NCI-H1694 (cell line): ENCODE measurements around the gene PLEKHO1.
"Not testable (repeated sequence)": the region's sequence is repeated elsewhere in the genome, so short reads cannot be mapped to it uniquely, and the experiment has no call there.

Experiments used
- DNase-seq: peaks from one replicate; lab custom pipeline; 2025; lab: John Stamatoyannopoulos, UW

Gene PLEKHO1

DNA sequence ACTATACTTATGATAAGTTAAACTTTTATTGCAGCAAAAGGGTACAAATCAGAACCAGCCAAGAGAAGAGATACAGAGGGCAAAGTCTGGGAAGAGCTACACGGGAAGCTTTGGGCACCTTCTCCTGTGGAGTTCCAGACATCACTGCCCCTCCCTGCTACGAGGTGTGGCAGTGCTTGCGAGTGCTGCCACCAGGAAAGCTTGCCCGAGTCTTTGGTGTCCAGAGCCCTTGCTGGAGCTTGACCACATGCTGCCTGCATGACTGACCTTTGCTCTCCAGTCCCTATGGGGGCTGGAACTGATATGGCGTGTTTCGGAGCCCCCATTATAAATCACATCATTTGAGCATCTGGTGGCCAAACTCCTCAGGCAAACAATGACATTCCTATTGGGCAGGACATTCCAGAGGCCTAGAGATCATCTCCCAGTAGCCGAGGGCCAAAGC lies 23.4 kb downstream of the PLEKHO1 start:
- no peak for DNase-seq

DNA sequence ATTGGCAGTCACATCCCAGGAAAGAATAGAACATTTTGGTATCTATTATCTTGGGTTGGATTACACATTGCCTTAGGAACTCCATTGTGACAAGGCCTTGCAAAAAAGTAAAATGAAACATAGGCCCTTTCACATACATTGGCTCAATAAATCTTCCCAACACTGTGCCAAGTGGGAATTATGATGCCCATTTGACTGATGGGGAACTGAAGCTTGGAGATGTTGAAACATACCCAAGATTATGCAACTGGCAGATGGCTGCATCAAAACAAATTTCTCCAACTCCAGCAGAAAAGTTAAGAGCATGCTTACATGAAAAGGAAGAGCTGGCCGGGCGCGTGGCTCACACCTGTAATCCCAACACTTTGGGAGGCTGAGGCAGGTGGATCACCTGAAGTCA lies 26.9 kb downstream of the PLEKHO1 start:
- no peak for DNase-seq

DNA sequence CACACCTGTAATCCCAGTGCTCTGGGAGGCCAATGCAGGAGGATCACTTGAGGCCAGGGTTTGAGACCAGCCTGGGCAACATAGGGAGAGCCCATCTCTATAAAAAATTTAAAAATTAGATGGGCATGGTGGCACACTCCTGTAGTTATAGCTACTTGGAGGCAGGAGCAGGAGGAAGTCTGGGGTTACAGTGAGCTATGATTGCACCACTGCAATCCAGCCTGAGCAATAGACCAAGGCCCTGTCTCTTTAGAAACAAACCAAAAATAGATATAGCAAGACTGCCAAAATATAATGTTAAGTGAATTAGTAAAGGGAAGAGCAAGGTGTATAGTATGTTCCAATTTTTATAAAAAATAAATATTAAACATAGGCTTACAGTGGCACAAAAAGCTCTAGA lies 28.8 kb downstream of the PLEKHO1 start:
- DNase-seq: no peak

DNA sequence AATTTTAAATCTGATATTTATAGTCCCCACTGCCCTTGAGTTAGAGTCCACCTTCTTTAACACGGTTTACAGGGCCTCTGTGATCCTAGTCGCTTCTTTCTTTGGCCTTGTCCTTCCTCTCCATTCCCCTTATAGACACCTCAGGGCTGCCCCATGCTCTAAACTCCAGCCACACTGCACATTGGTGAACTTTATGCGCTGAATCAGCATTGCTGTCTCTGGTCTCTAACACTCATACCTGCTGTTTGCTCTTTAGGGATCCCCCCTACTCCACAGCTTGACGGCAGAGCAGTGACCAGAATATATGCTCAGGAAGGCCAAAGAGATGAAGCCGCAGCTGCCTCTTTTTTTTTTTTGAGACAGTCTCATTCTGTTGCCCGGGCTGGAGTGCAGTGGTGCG lies 30.2 kb downstream of the PLEKHO1 start:
- no peak for DNase-seq

DNA sequence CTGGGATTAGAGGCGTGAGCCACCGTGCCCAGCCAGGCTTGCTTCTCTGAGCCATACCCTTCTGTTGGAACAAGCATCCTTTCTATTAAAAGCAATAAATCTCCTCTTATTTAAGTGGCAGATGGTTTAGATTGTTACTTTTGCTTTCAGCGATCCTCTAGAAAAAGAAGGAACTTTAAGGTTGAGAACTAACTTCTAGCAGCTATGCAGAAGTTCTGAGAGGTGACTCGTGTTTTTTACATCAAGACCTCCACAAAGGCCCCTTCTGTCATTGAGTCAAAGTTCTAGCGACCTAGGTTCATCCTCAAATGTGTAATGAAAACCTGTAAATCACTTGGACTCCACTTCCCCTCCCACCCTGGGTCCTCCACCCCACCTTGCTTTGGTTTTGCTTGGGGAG lies 30.8 kb downstream of the PLEKHO1 start:
- no peak for DNase-seq

DNA sequence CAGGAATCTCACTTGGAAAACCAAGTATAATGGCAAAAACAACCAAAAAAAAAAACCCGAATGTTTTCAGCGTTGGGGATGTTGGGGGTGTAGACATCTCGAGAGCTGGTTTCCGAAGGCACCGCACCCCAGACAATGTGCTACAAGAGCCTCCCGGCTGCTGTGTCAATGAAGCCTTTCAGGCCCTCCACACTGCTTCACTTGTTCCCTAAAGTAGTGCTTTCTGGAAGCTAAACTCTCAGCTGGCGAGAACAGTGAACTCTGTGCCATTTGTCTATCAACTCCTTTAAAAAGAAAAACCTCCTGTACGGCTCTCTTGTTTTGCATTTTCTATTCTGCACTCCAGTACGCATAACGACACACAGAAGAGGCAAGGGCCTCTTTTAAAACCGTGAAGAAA lies 32.5 kb downstream of the PLEKHO1 start:
- no peak for DNase-seq

DNA sequence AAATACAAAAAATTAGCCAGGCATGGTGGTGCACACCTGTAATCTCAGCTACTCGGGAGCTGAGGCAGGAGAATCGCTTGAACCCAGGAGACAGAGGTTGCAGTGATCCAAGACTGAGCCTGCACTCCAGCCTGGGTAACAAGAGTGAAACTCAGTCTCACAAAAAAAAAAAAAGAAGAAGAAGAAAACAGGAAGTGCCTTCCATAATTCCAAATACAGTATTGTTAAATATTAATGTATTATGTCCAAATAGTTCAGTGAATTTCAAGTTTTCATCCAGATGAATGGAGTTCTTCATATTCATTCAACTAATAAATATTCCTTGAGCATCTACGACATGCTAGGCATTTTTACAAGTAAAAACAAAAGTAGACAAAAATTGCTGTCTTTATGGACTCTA lies 33.3 kb downstream of the PLEKHO1 start:
- DNase-seq: no peak

DNA sequence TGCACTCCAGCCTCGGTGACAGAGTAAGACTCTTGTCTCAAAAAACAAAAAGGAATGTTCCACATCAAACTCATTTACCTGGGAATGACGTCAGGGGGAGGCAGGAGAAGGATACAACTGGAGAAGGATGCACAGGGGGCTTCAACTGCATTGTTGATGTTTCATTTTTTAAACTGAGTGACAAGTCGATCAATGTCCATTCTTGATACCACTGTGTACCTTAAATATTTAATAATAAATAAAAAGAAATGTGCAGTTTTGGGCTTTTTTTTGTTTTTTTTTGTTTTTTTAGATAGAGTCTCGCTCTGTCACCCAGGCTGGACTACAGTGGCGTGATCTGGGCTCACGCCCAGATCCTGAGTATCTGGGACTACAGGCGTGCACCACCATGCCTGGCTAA lies 35.8 kb downstream of the PLEKHO1 start:
- no peak for DNase-seq

DNA sequence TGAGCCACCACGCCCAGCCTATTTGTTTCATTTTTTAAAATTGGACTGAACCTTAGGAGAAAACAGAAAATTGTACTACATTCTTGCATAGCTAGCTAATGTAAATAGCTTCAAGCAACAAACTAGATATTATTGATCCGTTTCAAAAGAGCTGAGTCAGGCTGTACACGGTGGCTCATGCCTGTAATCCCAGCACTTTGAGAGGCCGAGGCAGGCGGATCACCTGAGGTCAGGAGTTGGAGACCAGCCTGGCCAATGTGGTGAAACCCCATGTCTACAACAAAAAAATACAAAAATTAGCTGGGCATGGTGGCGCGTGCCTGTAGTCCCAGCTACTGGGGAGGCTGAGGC lies 36.7 kb downstream of the PLEKHO1 start:
- not testable (repeated sequence) for DNase-seq

DNA sequence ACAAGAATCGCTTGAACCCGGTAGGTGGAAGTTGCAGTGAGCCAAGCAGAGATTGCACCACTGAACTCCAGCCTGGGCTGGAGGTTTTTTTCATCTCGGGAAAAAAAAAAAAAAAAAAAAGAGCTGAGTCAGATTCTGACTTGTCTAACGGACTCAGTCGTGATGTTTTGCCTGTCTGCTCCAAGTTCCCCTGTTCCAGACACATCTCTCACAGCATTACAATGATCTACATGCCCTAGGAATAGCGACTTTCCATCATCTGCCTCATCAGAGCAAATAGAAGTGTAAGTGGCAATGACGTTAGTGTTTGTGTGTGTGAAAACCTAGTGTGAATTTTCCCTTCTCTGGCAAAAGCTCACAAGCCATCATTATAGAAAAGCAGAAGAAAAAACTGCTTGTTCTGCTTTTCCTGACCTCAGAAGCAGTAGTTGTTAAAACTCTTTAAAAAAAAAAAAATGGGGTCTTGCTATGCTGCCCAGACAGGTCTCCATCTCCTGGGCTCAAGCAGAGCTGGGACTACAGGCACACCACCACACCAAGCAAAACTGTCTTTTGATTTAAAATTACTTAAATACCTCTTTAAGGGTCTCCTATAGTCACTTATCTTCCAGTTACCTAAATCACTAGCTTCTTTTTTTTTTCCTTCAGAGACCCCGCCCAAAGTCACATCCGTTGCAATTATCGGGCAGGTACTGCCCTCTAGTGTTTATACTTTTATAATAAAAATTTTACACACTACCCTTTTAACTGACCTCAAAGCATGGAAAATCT lies 37.3 kb downstream of the PLEKHO1 start:
- DNase-seq: peak; percentile 76

DNA sequence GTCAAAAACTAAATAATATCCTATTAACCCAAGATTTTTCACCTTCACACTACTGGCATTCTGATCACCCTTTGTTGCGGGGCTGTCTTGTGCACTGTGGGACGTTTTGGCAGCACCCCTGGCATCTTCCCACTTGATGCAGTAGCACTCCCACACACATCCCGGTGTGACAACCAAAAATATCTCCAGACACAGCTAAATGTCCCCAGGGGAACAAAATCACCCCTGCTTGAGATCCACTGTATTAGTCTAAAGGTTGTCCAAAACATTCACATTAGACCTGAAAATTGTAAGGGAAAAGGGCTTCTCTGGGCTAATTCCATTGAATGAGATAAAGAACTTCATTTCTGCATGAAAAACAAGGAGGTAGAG lies 37.8 kb downstream of the PLEKHO1 start:
- DNase-seq: no peak

DNA sequence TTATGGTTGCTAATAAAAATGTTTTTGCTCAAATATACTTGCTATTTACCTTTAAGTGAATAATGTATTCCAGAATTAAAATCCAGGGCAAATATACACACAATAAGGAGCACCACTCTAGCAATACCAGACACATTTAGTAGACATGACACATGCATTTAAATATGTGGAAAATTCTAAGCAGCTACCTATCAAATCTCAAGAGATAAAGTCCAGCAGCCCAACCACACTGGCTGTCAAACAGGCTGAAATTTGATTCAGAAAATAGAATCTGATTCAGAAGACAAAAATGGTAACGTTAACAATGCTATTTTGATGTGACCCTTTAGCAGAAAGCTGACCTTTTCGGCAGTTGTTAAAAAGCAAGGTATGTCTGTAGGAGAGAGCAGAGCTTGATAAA lies 42.3 kb downstream of the PLEKHO1 start:
- DNase-seq: no peak

DNA sequence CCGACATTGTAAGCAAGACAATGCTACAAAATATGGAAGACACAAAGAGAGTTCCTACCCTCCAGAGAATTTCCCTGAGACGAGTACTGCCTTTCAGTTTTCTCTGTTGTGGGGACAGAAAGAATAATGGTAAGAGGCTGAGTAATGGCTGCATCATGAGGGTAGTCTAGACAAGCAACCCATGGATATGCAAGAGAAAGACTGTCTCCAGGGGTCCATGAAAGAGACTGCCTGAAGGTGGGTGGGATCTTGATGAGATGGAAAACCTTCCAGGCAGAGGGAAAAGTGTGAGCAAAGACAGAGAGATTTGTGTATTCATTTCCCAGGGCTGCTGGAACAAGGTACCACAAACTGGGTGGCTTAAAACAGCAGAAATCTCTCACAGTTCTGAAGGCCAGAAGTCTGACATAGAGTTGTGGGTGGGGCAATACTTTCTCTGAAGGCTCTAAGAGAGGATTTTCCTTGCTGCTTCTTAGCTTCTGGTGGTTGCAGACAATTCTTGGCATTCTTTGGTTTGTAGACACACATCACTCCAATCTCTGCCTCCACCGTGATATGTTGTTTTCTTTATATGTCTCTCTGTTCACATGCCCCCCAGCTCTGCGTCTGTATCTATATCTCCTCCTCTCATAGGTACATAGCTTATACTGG lies 44.8 kb downstream of the PLEKHO1 start:
- no peak for DNase-seq

DNA sequence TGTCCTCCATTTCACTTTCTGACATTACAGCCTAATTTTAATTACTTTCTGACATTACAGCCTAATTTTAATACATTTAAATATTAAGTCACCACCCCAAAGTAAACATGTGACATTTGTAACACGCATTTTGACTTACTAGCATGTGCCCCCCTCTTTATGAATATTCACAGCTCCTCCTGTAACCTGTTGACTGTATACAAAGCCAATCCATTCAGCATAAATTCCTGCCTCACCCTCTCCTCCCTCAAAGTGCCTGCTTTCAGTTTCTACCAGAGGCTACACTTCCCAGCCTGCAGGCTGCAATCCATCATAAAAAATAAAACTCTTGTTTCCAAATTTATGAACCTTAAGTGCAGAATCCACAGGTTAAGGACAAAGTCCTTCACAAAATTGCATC lies 46.7 kb downstream of the PLEKHO1 start:
- no peak for DNase-seq

DNA sequence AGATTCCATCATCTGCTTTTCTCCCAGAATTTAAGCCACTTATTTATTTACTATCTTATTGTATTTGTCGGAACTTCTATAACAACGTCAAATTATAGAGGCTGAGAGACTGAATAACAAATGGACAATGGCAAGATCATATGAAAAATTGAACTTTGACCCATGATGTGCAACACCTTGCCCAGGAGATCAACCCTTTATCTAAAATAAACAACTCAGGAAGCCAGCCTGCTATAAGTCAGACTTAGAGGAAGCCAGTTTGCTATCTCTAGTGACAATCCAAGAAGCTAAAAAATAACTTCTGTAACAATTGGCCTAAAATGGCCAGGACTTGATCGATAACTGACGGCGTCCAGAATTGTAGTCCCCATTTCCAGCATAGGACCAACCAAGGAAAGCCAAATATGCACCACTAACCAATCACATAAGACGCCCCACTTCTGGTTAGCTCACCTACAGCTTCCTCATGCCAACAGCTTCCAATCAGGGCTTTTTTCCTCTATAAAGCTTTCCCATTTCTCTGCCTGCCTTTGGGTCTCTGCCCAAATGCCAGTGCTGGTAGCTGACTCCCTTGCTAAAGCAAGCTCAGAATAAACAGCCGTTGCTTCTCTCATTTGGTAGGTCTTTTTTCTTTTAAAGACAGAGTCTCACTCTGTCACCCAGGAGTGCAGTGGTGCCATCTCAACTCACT lies 57.7 kb downstream of the PLEKHO1 start:
- no peak for DNase-seq

DNA sequence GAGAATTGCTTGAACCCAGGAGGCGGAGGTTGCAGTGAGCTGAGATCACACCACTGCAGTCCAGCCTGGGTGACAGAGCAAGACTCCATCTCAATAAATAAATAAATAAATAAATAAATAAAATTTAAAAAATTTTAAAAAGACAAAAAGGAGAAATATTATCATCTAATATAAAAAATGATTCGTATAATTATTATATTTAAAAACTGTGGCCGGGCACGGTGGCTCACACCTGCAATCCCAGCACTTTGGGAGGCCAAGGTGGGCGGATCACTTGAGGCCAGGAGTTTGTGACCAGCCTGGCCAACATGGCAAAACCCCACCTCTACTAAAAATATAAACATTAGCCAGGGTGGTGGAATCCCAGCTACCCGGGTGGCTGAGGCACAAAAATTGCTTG lies 58.7 kb downstream of the PLEKHO1 start:
- not testable (repeated sequence) for DNase-seq
